Testis (tissue), 3 donors: Measurements from ENCODE around the gene LKAAEAR1. TPM values are rescaled to one million over a fixed set of nuclear protein-coding genes. Genes with fewer than 3 reads are reported as not detected.

Experiments
- DNase-seq: peaks from one replicate; pipeline ENCODE4 v3.0.0-alpha.2; 2019
- H3K27ac ChIP-seq, 2 donors: fragments of 200-600 bp; sonication (generic); one replicate each; pipeline ENCODE4 v1.5.1; 2019
- H3K27me3 ChIP-seq: fragments of 200-600 bp; sonication (generic); one replicate; pipeline ENCODE4 v1.5.1; 2019
- H3K36me3 ChIP-seq: fragments of 200-600 bp; sonication (generic); one replicate; pipeline ENCODE4 v1.5.1; 2017; ENCODE audit warnings: low read depth; ENCODE audit errors: missing control alignments
- H3K4me1 ChIP-seq: fragments of 200-600 bp; sonication (generic); one replicate; pipeline ENCODE4 v1.5.1; 2019
- H3K4me3 ChIP-seq, 2 donors: fragments of 200-600 bp; sonication (generic); one replicate each; pipeline ENCODE4 v1.5.1; 2017 to 2019
- H3K9me3 ChIP-seq: fragments of 200-600 bp; sonication (generic); one replicate; pipeline ENCODE4 v1.5.1; 2017
- POLR2A ChIP-seq: fragments of 450-650 bp; IDR thresholded peaks from one replicate; pipeline ENCODE4 v1.6.1; 2017; ENCODE audit warnings: antibody characterized with exemption, mild to moderate bottlenecking, moderate library complexity
- WGBS, 2 donors: methylation state at CpG; one replicate each; pipeline ENCODE4 v1.1.5; 2018; 5-methylcytosine and 5-hydroxymethylcytosine counted together
- intact Hi-C: fragments of 100-400 bp; cut with DNase I; formaldehyde crosslinking; loops from one replicate; pipeline ENCODE4 v1.15.1; 2023; ENCODE audit warnings: low total_unique reads
- polyA plus RNA-seq: library from polyadenylated mRNA; stranded (reverse); fragments of 350-450 nt; fragmentation: Illumina TruSeq; extraction: RNeasy Lipid Tissue Mini Kit (QIAGEN cat#74804); gene quantifications from one replicate; pipeline ENCODE4 v1.2.3, GENCODE V29; 2014; ENCODE audit warnings: low read depth, low replicate concordance; ENCODE audit not compliant: insufficient read depth
- total RNA-seq, 2 donors: library from RNA; depleted of rRNA; stranded (reverse); fragments of >200 nt; gene quantifications; one replicate each; pipeline ENCODE4 v1.2.3, GENCODE V29; 2016
- TF ChIP-seq, protein P1 (sequence below), 3 experiments: fragments of 450-650 bp in 2 of 3; fragments of 200-600 bp in 1 of 3; sonication (generic) in 1 of 3; IDR thresholded peaks; one replicate each; pipeline ENCODE4 v1.5.1; 2016 to 2019; ENCODE audit warnings: antibody characterized with exemption in 3 of 3, mild to moderate bottlenecking in 2 of 3, moderate library complexity in 1 of 3

Gene LKAAEAR1
- total and polyA plus RNA-seq, 3 donors from 2014 or later: 6.6 to 89.9 (median 45.3) TPM

DNA sequence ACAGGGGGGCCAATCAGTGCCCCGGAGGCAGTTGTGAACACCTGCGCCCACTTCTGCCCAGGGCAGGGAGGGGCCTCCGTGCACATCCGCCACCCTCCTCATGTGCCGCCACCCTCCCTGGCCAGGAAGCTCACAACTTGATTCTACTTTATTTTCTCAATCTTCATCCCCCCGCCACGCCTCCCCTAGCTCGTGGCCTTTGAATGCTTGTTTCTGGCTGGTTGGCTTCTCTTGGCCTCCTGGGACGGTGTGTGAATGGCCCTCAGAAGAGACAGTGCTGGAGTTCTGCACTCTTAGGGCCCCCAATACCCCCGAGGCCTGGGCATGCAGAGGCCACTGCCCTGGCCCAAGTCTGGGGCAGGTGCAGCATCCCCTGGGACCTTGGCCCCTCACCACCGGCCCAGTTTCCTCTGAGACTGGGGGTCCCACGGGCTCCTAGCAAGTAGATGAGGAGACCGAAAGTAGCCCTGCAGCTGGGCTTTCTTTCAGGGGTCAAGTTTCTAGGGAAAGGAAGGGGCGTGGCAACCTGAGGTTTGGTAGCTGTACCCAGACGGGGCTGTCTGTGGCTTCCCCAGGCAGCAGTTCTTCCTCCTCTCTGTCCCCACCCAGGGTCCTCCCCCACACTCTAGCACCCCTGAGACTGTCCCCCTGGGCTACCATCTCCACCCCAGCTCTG lies 6.2 kb downstream of the LKAAEAR1 start:
- DNase-seq: no peak
- H3K27me3 ChIP-seq: no peaks in the 10 kb centered on the region
- H3K27ac ChIP-seq: no peak overlapping the region
- 68 to 84% methylated on average over 13 to 15 of the region's 15 CpGs for WGBS, 2 donors
- H3K9me3 ChIP-seq: no peaks in the 10 kb centered on the region
- no peak overlapping the region for H3K4me3 ChIP-seq
- no peak for TF ChIP-seq POLR2A
- TF ChIP-seq, protein P1, sequence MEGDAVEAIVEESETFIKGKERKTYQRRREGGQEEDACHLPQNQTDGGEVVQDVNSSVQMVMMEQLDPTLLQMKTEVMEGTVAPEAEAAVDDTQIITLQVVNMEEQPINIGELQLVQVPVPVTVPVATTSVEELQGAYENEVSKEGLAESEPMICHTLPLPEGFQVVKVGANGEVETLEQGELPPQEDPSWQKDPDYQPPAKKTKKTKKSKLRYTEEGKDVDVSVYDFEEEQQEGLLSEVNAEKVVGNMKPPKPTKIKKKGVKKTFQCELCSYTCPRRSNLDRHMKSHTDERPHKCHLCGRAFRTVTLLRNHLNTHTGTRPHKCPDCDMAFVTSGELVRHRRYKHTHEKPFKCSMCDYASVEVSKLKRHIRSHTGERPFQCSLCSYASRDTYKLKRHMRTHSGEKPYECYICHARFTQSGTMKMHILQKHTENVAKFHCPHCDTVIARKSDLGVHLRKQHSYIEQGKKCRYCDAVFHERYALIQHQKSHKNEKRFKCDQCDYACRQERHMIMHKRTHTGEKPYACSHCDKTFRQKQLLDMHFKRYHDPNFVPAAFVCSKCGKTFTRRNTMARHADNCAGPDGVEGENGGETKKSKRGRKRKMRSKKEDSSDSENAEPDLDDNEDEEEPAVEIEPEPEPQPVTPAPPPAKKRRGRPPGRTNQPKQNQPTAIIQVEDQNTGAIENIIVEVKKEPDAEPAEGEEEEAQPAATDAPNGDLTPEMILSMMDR (IDR thresholded peaks at IDR 0.05): no peak
- H3K4me1 ChIP-seq: peaks cover 17% of the 10 kb centered on the region
- no peaks in the 10 kb centered on the region for H3K36me3 ChIP-seq
- intact Hi-C loops: no loop called here

DNA sequence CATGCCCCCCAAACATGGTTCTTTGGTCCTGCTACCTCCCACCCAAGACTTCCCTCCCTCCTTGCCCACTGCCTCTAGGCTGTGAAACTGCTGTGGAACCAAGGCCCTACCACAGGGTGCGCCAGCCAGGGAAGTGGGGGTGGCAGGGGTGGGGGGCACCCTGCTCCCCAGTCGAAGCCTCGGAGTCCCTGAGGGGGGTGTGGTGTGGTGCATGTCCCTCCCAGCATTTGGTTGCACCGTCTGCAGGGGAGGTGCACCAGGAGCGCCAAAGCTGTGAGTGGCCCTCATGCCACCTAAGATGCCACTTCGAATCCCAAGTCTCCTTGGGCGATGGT lies 6.7 kb downstream of the LKAAEAR1 start:
- Histone ChIP-seq H3K27me3 (no peaks in the 10 kb centered on the region), H3K9me3 (no peaks in the 10 kb centered on the region), H3K36me3 (no peaks in the 10 kb centered on the region), H3K4me1 (peaks cover 17% of the 10 kb centered on the region), H3K4me3 (no peak overlapping the region), H3K27ac (no peak overlapping the region)
- DNase-seq: no peak
- TF ChIP-seq, protein P1 (IDR thresholded peaks at IDR 0.05): no peak
- no peak for TF ChIP-seq POLR2A
- 77 to 88% methylated on average over 4 to 5 of the region's 7 CpGs for WGBS, 2 donors
- intact Hi-C loops: no loop called here

DNA sequence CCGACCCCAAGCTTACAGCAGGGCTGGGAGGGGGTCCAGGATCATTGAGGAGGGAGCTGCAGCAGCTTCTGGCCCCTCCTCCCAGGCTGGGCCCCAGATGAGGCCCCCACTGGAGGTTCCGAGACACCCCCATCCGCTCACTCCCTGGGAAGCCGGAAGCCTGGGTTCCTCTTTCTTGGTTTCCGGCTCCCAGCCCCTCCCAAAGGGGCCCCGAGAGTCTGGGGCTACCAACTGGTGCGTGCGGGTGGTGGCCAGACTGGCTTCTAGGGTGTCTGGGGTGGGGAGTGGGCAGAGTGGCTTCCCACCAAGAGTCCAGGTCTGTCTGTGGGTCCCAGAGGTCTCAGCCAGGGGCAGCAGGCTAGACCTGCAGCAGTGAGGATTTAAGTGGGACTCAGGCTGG lies 7.1 kb downstream of the LKAAEAR1 start:
- Histone ChIP-seq H3K4me3 (no peak overlapping the region), H3K4me1 (peaks cover 14% of the 10 kb centered on the region), H3K27ac (no peak overlapping the region), H3K36me3 (no peaks in the 10 kb centered on the region), H3K27me3 (no peaks in the 10 kb centered on the region), H3K9me3 (no peaks in the 10 kb centered on the region)
- TF ChIP-seq, protein P1 (IDR thresholded peaks at IDR 0.05): no peak
- TF ChIP-seq POLR2A: no peak
- intact Hi-C loops: no loop called here
- no peak for DNase-seq
- WGBS, 2 donors: 81 to 86% methylated on average over 5 to 8 of the region's 8 CpGs

DNA sequence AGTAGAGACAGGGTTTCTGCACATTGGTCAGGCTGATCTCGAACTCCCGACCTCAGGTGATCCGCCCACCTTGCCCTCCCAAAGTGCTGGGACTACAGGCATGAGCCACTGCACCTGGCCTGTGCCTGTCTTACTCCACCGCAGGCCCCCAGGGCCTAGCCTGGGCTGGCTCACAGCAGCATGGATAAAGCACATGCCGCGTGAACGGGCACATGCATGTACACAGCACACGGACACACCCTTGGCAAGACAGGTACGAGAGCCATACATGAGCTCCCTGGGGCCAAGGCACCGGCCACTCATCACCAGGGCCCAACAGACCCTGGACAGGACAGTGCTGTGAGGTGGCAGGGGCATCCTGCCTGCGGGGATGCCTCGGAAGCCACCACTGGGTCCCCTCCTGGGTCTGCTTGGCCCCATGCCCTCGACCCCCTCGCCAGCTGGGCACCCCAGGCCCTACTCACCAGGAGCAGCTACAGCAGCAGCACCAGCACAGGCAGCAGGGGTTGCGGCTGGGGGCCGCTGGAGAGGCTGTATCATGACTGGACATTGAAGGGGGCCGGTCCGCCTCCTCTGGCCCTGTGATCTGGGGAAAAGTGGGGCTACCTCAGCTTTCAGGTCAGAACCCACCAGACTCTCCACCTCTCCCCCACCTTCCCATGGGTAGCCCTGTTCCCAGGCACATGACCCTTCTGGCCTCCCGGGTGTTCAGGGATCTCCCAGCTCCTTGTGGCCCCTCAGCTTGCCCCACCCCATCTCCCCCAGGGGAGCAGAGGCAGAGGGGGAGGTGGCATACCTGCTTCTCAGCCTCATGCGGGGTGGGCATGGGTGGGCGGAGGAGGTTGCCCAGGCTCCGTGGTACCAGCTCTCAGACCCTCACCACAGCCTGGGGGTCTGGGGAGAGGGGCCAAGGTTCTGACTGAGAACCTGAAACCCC lies 7.9 kb downstream of the LKAAEAR1 start:
- 95 to 96% methylated on average over 7 to 20 of the region's 22 CpGs for WGBS, 2 donors
- no peak overlapping the region for H3K4me3 ChIP-seq
- no peak overlapping the region for H3K27ac ChIP-seq
- H3K27me3 ChIP-seq: no peaks in the 10 kb centered on the region
- no peaks in the 10 kb centered on the region for H3K9me3 ChIP-seq
- no peak for TF ChIP-seq POLR2A
- TF ChIP-seq, protein P1 (IDR thresholded peaks at IDR 0.05): no peak
- H3K4me1 ChIP-seq: peaks cover 13% of the 10 kb centered on the region
- intact Hi-C loops: no loop called here
- H3K36me3 ChIP-seq: no peaks in the 10 kb centered on the region
- DNase-seq: no peak
